Measurements from ENCODE around the gene TGFBR2.

- no peak for TF ChIP-seq TAF1 (IDR thresholded peaks at IDR 0.05; ENCODE audit: low read depth)
- no peak for TF ChIP-seq REST (IDR thresholded peaks at IDR 0.05; ENCODE audit: low read depth)
- TF ChIP-seq FOXM1 (IDR thresholded peaks at IDR 0.05; ENCODE audit: borderline replicate concordance, low read depth) = no peak
- no peak for TF ChIP-seq EP300 (IDR thresholded peaks at IDR 0.05; ENCODE audit: borderline replicate concordance)
- TF ChIP-seq, protein P1, sequence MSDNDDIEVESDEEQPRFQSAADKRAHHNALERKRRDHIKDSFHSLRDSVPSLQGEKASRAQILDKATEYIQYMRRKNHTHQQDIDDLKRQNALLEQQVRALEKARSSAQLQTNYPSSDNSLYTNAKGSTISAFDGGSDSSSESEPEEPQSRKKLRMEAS (IDR thresholded peaks at IDR 0.05) = no peak
- TF ChIP-seq YY1 (IDR thresholded peaks at IDR 0.05; ENCODE audit: low read depth) = no peak
- no peak for TF ChIP-seq EGR1 (IDR thresholded peaks at IDR 0.05)
- TF ChIP-seq USF1 (IDR thresholded peaks at IDR 0.05) = no peak
- no peak for TF ChIP-seq CREB1 (IDR thresholded peaks at IDR 0.05; ENCODE audit: low read depth)
- no peak for TF ChIP-seq TCF12 (IDR thresholded peaks at IDR 0.05; ENCODE audit: low read depth)
- no peak for TF ChIP-seq TEAD4 (IDR thresholded peaks at IDR 0.05)
- no peak for TF ChIP-seq NFIC (IDR thresholded peaks at IDR 0.05)
Observed at GRCh38 chr3:30692498-30693130, 86.2 kb downstream of the TGFBR2 start.
